Astrocyte of the hippocampus (primary cell): ENCODE data around the gene SKP1.

Source experiments
- DNase-seq: peaks from one replicate; pipeline ENCODE4 v3.0.0; 2011; ENCODE audit warnings: low read depth, low spot score

Gene SKP1

DNA sequence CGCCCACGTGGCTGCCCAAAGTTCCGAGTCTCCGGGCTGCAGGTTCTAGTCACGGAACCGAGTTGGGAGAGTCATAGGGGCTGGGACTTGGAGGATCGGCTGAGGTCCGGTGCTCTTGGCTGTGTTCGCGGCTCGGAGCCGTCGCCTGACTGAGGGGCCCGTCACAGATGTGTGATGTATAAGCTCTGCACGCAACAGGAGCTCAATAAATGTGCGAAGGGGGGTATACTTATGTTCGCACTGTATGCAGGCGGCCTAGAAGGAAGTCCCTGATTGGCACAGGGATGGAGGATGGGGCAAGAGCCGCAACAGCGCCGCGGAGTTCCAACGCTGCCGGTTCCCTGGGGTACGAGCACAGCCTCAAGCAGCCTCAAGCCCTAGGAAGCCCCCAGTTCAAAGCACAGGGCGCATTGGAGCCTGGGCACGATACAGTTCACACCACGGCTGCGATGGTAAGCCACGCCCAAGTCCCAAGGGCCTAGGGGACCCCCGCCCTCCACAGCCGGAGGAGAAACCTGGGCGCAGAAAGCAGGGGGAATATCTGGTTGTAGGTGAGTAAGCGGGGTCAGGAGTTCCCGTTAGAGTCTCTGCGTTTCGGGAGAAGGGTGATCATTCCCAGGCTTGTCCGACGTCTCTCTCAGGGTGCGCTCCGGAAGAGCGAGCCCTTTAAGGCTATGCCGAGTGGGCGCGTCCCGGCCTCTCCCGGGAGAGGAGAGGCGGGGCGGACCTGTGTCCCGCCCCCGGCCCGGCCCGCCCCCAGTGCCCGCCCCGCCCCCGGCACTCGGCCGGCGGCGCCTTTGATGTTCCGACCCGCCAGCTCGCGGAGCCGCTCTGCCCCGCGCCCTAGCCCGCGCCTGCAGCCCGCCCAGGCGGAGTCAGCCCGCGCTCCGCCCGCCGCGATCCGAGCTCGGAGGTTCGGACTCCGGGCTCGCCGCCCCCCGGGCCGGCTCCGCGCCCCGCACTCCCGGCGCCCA is 62.6 kb downstream of the SKP1 start, which contains the start of gene TCF7:
Gene TCF7 (plus strand): TSS at position 780 of the 974 bp plus-strand sequence. CDS start 226 bp downstream, outside the sequence.
- DNase-seq, result peak; percentile 93

DNA sequence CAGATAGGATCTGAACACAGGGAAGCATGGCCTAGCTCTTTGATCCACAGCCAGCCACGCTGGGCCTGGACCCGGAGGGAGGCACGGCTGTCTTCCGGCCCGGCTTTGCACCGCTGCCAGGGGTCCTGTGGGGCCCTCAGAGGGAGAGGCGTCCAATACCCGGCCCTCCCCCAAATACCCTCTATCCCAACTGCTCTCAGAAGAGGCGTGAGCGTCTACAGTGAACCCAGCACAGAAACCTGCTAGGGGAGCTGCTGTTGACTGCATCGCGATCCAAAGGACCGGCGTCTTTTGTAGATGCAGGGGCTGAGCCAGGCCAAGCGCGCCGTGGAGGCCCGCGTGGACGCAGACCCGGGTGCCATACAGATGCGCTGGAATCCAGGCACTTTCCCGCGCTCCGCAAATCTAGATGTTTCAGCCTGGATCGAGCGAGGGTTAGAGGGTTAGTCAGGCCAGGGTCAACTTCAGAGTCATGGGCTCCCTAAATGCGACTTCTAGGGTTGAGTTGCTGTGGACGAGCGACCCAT is 63.3 kb downstream of the SKP1 start:
- no peak for DNase-seq

DNA sequence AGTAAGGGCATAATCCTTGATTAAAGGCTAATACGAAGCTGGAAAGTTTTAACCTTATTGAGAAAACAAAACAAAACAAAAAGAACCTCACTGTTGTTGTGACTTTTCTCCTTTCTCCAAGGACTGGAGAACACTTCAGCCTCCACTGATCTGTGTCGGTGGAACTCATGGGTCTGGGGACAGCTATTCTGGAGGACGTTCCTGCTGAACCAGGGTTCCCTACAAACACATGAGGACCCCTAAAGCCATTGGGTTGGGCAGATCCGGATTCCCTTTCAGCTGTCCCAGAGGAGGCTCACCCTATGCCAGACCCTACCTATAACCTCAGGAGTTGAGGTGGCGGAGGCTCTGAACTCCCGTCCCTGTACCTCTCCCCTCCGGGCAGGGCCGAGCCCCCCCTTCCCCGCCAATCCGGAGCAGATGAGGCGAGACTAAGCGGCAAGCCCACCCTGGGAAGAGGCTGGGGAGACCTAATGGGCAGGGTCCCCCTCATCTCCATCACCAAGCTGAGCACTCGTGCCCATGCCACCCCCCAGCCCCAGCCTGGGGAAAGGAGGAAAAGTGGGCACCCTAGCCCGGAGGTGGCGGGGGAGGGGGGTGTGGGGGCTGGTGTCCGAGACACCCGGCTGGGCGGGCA is 63.9 kb downstream of the SKP1 start:
- DNase-seq, result no peak

DNA sequence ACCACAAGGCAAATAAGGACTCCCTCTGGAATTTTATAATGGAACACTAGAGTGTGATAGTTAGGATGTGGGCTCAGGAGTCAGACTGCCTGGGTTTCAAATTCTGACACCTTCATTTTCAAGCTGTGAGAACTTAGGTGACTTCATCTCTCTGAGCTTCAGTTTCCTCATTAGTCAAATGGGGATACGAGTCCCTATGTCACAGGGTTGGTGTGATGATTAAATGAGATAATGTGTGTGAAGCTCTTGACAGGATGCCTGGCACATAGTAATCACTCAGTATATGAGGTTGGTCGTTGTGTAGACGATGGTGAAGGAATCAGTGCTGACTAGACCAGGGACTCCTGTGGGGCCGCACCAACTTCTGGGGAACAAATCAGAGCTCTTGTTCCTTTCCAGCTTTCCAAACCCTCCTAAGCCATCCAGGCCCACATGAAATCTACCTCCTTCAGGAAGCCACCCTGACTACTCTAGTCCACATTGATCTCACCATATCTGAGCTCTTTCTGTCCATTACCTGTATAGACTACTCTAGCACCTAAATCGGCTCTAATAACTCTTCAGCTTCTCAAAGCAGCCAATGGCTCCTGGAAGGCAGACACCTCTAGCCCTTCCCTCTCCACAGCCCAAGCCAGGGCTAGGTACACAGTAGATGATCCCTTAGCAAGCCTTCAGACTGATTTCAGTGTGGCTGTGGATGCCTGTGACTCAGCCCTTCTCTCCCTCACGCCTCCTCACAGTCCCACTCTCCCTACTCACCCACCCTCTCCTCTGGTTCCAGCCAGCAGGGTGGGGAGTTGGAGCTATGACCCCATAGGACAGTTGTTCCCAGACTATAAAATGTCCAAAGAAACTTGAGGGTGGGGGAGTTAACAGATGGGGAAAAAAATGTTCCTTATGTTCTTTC is 64.8 kb downstream of the SKP1 start:
- peak; percentile 59 for DNase-seq

DNA sequence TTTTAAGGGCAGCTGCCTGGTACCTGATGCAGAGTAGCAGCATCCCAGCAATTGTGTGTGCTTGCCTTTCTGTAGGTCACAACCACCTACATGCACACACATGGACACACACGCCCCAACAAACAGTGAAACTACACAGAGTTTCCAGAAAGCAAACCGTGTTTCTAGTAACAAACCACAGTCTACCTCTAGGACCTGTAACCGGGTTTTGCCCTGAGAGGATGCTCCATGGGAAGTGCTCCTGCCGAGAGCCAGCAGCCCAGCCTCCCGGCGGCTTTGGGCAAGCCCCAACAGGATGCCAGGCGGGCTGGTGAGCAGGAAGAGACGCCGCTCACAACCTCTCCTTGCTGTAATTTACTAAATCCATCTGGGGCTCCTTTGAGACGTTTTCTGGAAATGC is 66.4 kb downstream of the SKP1 start:
- no peak for DNase-seq

DNA sequence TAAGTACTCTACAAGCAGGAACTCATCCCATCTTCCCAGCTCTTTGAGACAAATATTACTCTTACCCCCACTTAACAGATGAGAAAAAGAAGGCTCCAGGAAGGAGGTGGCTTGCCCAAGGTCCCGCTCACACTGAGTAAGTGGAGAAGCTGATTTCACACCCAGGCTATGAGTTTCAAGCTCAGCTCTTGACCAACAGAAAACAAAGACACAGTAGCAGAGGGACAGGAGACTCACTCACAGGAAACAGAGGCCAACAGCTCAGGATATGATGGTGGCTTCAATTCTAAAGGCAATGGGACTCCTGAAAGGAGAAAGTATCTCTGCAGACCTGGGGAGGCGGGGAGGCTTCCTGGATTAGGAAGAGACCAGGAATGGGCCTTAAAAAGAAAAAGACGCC is 69.0 kb downstream of the SKP1 start:
- DNase-seq, result no peak

DNA sequence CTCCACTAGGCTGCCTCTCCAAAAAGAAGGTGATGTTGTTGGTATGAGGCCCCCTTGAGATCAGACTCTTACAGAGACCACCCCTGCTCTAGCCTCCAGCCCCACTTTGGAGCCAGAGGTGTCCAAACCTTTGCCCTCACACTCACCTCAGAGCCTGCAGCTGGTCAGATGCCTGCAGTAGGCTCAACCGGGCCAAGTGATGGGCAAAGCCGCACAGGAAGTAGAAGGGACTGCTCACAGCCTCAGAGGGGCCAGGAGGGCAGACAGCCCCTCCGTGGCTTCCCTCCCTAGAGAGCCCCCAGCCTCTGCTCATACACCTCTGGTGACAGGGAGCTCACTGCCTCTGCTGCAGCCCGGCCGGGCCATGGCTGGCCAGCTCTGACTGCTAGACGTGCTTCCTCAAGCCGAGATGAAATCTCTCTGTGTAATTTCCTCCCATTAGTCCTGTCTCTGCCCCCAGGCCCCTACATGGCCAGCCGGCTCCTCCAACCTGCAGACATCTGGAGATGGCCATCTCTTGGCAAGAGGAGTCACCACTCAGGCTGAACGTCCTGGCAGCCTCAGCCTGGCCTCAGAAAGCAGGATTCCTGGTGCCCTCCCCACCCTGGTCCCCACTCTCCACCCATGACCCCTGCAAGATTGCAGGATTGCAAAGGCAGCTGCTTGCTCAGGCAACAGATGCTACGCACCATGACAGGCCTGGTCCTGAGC is 69.6 kb downstream of the SKP1 start:
- DNase-seq, result no peak

DNA sequence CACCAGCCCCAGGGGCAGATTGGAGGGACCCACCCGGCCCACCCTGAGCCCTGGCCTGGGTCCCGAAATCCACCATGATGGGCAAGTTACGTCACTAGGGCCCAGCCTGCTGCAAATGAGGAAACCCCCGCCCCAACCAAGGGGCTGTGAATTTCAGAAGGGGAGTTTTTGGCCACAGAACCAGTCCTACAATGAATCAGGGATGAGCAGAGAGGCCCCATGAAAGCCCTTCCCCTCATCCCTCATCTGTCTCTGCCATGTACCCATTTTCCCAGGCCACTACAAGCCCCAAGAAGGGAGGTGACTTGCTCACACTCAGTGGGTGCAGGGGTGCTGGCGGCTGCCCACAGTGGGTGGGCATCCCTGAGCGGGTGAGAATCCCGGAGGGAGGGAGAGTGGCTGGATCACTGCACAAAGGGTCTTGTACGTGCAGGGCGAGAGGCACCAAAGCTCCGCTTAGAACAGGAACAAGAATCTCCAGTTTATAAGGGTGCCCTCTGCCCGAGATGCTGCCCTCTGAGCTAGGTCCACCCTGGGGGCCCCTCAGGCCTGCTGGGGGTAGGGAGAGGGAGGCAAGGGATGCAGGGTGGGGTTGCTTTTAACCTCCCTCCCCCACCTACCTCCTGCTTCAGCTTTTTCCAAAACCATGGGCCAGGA is 72.6 kb downstream of the SKP1 start:
- DNase-seq, result no peak

DNA sequence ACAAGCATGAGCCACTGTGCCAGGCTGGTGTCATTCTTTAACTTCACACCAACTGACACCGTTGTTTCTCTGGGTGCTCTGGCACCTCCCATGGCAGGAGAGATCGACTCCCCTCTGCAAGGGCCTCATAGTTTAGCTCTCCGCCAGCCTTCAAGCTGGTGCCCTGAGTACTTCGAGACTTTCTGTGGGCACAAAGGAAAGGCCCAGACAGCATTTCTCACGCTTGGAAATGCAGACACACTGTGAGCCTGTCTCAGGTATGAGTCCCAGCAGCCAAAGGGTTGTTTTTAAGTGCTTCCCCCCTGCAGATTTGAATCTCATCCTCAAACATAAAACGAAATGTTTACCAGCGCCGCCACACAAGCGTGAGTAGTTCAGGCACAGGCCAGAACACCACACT is 73.4 kb downstream of the SKP1 start:
- DNase-seq, result no peak

DNA sequence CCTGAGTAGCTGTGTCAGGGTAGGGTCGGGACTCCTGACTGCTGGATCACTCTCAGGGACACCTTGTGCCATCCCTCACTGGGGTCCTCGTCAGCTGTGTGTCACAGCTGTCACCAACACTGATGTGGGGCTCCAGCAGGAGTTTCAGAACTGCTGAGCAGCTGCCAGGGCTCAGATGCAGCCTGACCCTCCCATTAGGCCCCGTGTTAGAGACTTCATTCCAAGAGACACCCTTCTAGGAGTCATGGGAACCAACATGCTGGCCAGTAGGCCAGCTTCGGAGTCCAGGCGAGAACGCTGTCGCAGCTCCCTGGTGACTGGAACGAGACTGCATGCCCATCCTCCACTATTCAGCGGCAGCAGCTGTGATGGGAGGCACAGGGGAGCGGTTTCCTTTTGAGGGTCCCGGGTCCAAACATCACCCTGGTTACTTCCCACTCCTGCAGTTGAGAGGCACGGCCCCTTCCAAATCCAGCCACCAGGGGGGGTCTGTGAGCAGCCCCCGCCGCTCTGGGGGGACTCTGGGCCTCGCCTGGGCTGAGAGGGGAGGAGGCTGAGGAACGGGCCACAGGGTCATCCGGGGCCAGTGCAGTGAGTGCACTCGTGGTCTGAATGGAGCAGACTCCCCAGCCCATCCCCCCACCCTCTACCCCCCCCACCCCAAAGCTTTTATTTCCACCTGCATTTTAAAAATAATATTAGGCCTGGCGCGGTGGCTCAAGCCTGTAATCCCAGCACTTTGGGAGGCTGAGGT is 74.9 kb downstream of the SKP1 start:
- peak; percentile 59 for DNase-seq

DNA sequence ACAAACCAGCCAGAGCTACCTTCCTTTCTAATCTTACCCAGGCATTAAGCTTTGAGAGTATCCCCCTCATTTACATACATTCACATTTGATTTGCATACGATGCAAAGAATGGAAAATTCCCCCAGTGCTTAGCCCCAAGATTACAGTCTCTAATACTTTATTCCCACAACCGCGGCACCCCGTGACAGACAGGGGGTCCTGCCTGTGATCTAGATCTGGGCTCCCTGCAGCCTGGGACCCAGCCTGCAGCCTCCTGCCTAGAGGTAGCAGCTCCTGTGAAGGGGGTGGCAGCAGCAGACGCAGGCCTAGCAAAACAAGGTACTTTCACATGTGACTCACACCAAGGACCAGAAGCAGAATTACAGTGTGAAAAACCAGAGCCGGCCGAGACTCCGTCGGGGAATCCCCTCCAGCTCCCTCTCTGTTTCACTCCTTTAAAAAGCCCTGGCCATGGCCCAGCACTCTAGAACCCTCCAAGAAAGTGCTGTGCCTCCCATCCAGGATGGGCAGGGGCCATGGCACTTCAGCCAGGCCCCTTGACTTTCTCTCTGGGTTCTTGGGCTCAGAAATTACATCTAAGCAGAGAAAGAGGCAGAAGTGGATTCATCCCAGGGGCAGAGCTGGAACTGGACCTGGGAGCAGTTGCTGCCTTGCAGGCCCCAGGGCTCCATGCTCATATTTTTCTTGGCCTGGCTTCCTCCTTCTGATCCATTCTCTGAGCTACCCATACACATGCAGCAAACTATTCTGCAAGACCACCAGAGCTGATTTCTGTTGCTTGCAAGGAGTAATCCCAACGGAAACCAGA is 76.3 kb downstream of the SKP1 start:
- peak; percentile 90 for DNase-seq

DNA sequence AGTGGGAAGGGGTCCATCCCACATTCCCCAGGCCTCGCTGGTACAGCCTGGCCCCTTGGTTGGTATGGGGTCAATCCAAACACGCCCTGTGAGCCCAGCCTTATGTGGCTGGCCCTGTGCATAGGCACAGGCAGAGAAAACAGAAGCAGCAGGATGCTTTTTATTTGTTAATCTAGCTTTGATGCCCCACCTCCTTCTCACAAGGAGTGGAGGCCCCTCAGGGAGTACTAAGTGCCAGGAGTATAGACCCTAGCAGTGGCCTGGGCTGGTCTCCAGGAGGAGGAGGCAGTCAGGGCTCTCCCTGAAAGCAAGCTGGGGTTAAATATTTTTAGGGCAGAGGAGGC is 76.8 kb downstream of the SKP1 start:
- no peak for DNase-seq

DNA sequence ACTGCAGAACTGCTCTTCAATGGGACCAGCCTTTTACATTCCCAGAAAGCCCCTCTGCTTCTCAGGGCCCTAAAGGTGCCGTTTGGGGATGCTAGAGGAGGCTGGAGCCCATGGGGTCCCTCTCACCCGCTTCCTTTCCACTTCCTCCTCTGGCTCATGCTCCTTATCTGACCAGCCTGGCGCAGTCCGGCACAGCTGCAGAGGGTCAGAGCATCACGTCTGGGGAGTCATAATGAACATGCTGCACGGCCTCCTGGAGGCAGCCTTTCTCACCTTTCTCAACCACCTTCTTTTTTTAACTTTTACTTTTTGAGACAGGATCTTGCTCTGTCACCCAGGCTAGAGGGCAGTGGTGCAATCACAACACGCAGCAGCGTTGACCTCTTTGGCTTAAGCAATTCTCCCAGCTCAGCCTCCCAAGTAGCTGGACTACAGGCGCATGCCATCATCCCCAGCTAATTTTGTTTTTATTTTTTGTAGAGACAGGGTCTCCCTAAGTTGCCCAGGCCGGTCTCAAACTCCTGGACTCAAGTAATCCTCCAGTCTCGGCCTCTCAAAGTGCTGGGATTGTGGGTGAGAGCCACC is 77.4 kb downstream of the SKP1 start:
- DNase-seq, result no peak
